Measurements from ENCODE around the gene SEMA5B. TPM values are rescaled to one million over a fixed set of nuclear protein-coding genes. Genes with fewer than 3 reads are reported as not detected.

The SEMA5B gene
- total RNA-seq, 6 donors from 2014 or later: 0.33 to 0.71 (median 0.65) TPM; not detected in 2

GRCh38 chr3:122992133-122992532, 35.4 kb downstream of the SEMA5B start:
- TF ChIP-seq POLR2A (IDR thresholded peaks at IDR 0.05) (no peak), EP300 (IDR thresholded peaks at IDR 0.05) (no peak), POLR2AphosphoS5 (IDR thresholded peaks at IDR 0.05) (no peak)
- TF ChIP-seq, protein P1, sequence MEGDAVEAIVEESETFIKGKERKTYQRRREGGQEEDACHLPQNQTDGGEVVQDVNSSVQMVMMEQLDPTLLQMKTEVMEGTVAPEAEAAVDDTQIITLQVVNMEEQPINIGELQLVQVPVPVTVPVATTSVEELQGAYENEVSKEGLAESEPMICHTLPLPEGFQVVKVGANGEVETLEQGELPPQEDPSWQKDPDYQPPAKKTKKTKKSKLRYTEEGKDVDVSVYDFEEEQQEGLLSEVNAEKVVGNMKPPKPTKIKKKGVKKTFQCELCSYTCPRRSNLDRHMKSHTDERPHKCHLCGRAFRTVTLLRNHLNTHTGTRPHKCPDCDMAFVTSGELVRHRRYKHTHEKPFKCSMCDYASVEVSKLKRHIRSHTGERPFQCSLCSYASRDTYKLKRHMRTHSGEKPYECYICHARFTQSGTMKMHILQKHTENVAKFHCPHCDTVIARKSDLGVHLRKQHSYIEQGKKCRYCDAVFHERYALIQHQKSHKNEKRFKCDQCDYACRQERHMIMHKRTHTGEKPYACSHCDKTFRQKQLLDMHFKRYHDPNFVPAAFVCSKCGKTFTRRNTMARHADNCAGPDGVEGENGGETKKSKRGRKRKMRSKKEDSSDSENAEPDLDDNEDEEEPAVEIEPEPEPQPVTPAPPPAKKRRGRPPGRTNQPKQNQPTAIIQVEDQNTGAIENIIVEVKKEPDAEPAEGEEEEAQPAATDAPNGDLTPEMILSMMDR (IDR thresholded peaks at IDR 0.05): no peak
- no peaks in the 10 kb centered on the region for H3K4me1 ChIP-seq
- no peak for ATAC-seq (ENCODE audit: low FRiP score in 2 of 2)
- WGBS, 2 donors: 47 to 70% methylated on average over 6 of the region's 6 CpGs
- no peak for DNase-seq
- no peaks in the 10 kb centered on the region for H3K36me3 ChIP-seq
- no peak overlapping the region for H3K27ac ChIP-seq
- no peak overlapping the region for H3K4me3 ChIP-seq
- H3K9me3 ChIP-seq: no peaks in the 10 kb centered on the region
- H3K27me3 ChIP-seq: no peaks in the 10 kb centered on the region

DNA sequence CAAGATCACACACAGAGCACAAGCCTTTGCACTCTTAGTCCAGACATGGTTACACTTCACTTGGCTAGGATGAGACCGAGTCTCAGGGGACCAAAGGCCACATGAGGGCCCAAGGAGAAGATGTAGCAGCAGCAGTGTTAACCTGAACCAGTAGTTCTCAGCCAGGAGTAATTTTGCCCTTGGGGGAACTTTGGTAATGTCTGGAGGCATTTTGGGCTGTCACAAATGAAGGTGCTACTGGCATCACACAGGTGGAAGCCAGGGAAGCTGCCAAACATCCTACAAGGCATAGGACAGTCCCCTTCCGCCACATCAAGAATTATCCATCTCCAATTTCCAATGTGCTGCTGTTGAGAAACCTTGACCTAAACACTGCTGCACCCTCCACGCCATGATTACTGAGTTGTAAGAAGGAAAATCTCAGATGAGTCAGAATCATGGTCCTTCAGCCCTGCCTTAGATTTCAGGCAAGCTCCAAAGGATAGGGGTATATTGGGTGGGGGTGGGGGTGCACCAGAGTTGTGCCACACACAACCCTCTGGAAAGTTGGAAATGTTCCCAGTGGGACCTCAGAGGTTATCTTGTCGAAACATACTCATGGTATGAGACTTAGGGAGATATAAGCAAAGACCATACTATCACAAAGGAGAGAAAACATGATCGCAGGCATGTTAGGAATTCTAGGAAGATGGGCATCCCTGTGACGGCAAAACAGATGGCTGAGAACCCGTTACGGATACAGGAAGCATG, 36.2 kb downstream of the SEMA5B start:
- no peak for ATAC-seq (ENCODE audit: low FRiP score in 2 of 2)
- Histone ChIP-seq H3K9me3 (no peaks in the 10 kb centered on the region), H3K27me3 (no peaks in the 10 kb centered on the region), H3K4me1 (no peaks in the 10 kb centered on the region), H3K36me3 (no peaks in the 10 kb centered on the region), H3K27ac (no peak overlapping the region), H3K4me3 (no peak overlapping the region)
- DNase-seq: no peak
- WGBS, 2 donors: 86% methylated on average over 8 of the region's 8 CpGs
- TF ChIP-seq, protein P1 (IDR thresholded peaks at IDR 0.05): no peak
- TF ChIP-seq EP300 (IDR thresholded peaks at IDR 0.05) (no peak), POLR2AphosphoS5 (IDR thresholded peaks at IDR 0.05) (no peak), POLR2A (IDR thresholded peaks at IDR 0.05) (no peak)

GRCh38 chr3:122989856-122990575, 37.5 kb downstream of the SEMA5B start:
- TF ChIP-seq, protein P1 (IDR thresholded peaks at IDR 0.05): no peak
- TF ChIP-seq EP300 (IDR thresholded peaks at IDR 0.05) (no peak), POLR2AphosphoS5 (IDR thresholded peaks at IDR 0.05) (no peak), POLR2A (IDR thresholded peaks at IDR 0.05) (no peak)
- H3K9me3 ChIP-seq: no peaks in the 10 kb centered on the region
- H3K4me1 ChIP-seq: no peaks in the 10 kb centered on the region
- no peaks in the 10 kb centered on the region for H3K36me3 ChIP-seq
- WGBS, 2 donors: 80 to 89% methylated on average over 4 of the region's 4 CpGs
- H3K27ac ChIP-seq: no peak overlapping the region
- no peak for DNase-seq
- H3K27me3 ChIP-seq: no peaks in the 10 kb centered on the region
- no peak overlapping the region for H3K4me3 ChIP-seq
- ATAC-seq (ENCODE audit: low FRiP score in 2 of 2): no peak

DNA sequence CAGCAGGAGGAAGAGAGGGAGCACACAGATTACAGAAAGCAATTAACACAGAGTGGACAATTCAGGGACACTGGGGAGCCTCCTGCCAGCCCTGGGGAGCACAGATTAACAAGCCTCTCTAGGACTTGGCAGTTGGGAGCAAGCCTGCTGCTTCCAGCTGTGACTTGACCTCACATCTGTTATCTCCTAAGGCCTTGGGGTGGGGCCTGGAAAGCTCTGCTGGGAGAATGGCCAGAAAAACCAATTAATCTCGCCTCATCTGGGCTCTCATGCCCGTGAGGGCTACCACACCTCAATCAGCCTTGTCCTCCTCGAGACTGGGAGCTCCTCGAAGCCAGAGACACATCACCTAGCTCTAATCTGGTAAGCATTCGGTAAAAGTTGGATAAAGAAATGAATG, 39.1 kb downstream of the SEMA5B start:
- no peak for TF ChIP-seq POLR2A (IDR thresholded peaks at IDR 0.05)
- no peak for TF ChIP-seq POLR2AphosphoS5 (IDR thresholded peaks at IDR 0.05)
- TF ChIP-seq, protein P1 (IDR thresholded peaks at IDR 0.05): no peak
- no peak for TF ChIP-seq EP300 (IDR thresholded peaks at IDR 0.05)
- DNase-seq (no peak), ATAC-seq (ENCODE audit: low FRiP score in 2 of 2) (peak in 1 of 2 donors; percentile 16)
- no peaks in the 10 kb centered on the region for H3K4me1 ChIP-seq
- no peaks in the 10 kb centered on the region for H3K9me3 ChIP-seq
- no peaks in the 10 kb centered on the region for H3K36me3 ChIP-seq
- no peak overlapping the region for H3K27ac ChIP-seq
- 50 to 73% methylated on average over 1 to 5 of the region's 5 CpGs for whole genome bisulfite sequencing, 2 donors
- no peak overlapping the region for H3K4me3 ChIP-seq
- H3K27me3 ChIP-seq: no peaks in the 10 kb centered on the region
